Keratinocyte (primary cell): ENCODE results near the gene SMYD3. TPM values are rescaled to one million over a fixed set of nuclear protein-coding genes. Genes with fewer than 3 reads are reported as not detected.

ENCODE experiments used
- DNase-seq: peaks from one replicate; pipeline ENCODE4 v3.0.0-alpha.2; 2011; ENCODE audit warnings: low read depth, missing footprints, low spot score
- FAIRE-seq: peaks from 2 replicates; lab custom pipeline; 2011; peaks lifted over from hg19 to GRCh38; lab: Jason Lieb, UNC
- H2AFZ ChIP-seq: 2 replicates; pipeline ENCODE4 v1.6.0; 2012; ENCODE audit warnings: low read length, control low read depth, inconsistent platforms; ENCODE audit not compliant: control insufficient read depth
- H3K27ac ChIP-seq: 2 replicates; pipeline ENCODE4 v1.5.1; 2011; ENCODE audit warnings: low read length; ENCODE audit not compliant: control insufficient read depth, insufficient read depth
- H3K27me3 ChIP-seq: 3 replicates; pipeline ENCODE4 v1.6.0; 2011; ENCODE audit warnings: low read length; ENCODE audit not compliant: control insufficient read depth, insufficient read depth; ENCODE audit errors: extremely low read depth
- H3K36me3 ChIP-seq, 2 experiments: 2 replicates in 1 of 2; 3 replicates in 1 of 2; pipeline ENCODE4 v1.5.1; 2011; ENCODE audit warnings: low read length in 2 of 2, mild to moderate bottlenecking in 1 of 2; ENCODE audit not compliant: control insufficient read depth in 2 of 2, insufficient read depth in 2 of 2; ENCODE audit errors: extremely low read depth in 1 of 2
- H3K4me1 ChIP-seq: 3 replicates; pipeline ENCODE4 v1.5.1; 2011; ENCODE audit warnings: low read length; ENCODE audit not compliant: control insufficient read depth, insufficient read depth; ENCODE audit errors: extremely low read depth
- H3K4me2 ChIP-seq: 3 replicates; pipeline ENCODE4 v1.6.0; 2011; ENCODE audit warnings: low read depth, low read length; ENCODE audit not compliant: control insufficient read depth, insufficient read depth; ENCODE audit errors: extremely low read depth
- H3K4me3 ChIP-seq, 3 experiments: fragments of 200-600 bp in 1 of 3; sonication (generic) in 1 of 3; 2 replicates in 2 of 3; 3 replicates in 1 of 3; pipeline ENCODE4 v1.5.1; 2011 to 2016; ENCODE audit warnings: low read length in 3 of 3, mild to moderate bottlenecking in 3 of 3, control low read depth in 2 of 3, inconsistent platforms in 1 of 3, low read depth in 1 of 3, mixed read lengths in 1 of 3, mixed run types in 1 of 3, moderate library complexity in 1 of 3; ENCODE audit not compliant: control insufficient read depth in 2 of 3, insufficient read depth in 2 of 3; ENCODE audit errors: extremely low read depth in 1 of 3
- H3K79me2 ChIP-seq: 2 replicates; pipeline ENCODE4 v1.6.0; 2012; ENCODE audit warnings: low read length; ENCODE audit not compliant: control insufficient read depth, insufficient read depth
- H3K9ac ChIP-seq: 3 replicates; pipeline ENCODE4 v1.6.0; 2011; ENCODE audit warnings: low read length; ENCODE audit not compliant: control insufficient read depth, insufficient read depth; ENCODE audit errors: extremely low read depth
- H3K9me1 ChIP-seq: 3 replicates; pipeline ENCODE4 v1.6.0; 2011; ENCODE audit warnings: low read length; ENCODE audit not compliant: control insufficient read depth, insufficient read depth; ENCODE audit errors: extremely low read depth
- H3K9me3 ChIP-seq: 2 replicates; pipeline ENCODE4 v1.5.1; 2012; ENCODE audit warnings: low read depth, low read length; ENCODE audit not compliant: control insufficient read depth
- H4K20me1 ChIP-seq: 3 replicates; pipeline ENCODE4 v1.6.0; 2011; ENCODE audit warnings: low read length; ENCODE audit not compliant: control insufficient read depth, insufficient read depth; ENCODE audit errors: extremely low read depth
- EZH2 ChIP-seq: IDR thresholded peaks from one replicate; pipeline ENCODE4 v1.6.1; 2012; ENCODE audit warnings: inconsistent platforms, mild to moderate bottlenecking, low read length, moderate library complexity
- dilution Hi-C: fragments of 300-500 bp; cut with MboI; formaldehyde crosslinking; loops from one replicate; pipeline ENCODE4 v1.7.0; 2020; ENCODE audit warnings: low sequenced_read_pairs; ENCODE audit not compliant: extremely low pct_ligation_motif_present
- polyA plus RNA-seq, 5 experiments: library from polyadenylated mRNA; depleted of rRNA in 3 of 5; stranded (reverse) in 3 of 5; stranded (forward) in 1 of 5; unstranded in 1 of 5; fragments of >200 nt; gene quantifications; 1 replicate in 1 of 5; 2 replicates in 3 of 5; 3 replicates in 1 of 5; pipeline versions ENCODE4 v1.2.1 to v1.2.3, GENCODE V29; 2011 to 2012; ENCODE audit warnings: missing spikeins in 2 of 5, low read depth in 1 of 5, low replicate concordance in 1 of 5
- TF ChIP-seq, protein P1 (sequence below), 3 experiments: IDR thresholded peaks in 1 of 3; conservative IDR thresholded peaks in 1 of 3; optimal IDR thresholded peaks in 1 of 3; 2 replicates in 2 of 3; 3 replicates in 1 of 3; pipeline versions ENCODE3 to v1.5.1; 2011; ENCODE audit warnings: low read length in 3 of 3, mild to moderate bottlenecking in 3 of 3, moderate library complexity in 2 of 3, control low read depth in 1 of 3, inconsistent platforms in 1 of 3; ENCODE audit not compliant: insufficient read depth in 2 of 3; ENCODE audit errors: extremely low read depth in 1 of 3

SMYD3 gene
- polyA plus RNA-seq, 1 donor (not counting 4 experiments of a cell fraction or from before 2014, with no cell fraction given), result 31.0 TPM

DNA sequence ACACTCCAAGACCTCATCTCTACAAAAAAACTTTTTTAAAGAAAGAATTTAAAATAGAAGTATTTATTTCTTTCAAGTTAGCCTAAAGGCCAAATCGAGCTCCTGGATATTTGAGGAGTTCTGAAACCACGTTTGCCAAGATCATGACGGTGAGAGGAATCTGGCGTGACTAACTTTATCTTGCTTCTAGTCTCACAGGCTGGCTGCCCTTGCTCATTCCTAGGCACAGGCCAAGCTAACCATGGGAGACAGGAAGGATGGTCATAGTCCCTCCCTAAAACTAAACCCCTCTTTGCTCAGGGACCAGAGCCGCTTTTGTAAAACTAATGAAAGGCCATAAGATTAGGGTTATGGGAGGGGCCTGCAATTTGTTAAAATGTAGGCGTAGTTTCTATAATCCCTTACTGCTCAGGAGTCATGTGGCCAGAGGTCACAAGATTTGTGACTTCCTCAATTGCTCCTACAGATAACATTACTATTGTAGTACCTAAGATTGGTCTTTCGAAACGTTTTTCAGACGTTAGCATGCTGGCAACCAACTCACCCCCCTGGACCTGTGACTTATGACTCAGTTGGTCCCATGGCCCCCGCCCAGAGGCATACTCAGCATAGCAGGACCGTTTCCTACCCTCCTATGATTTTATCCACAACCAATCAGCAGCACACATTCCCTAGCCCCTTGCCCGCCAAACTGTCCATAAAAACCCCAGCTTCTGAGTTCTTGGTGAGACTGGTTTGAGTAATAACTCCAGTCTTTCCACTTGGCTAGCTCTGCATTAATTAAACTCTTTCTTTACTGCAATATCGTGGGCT lies 425.0 kb downstream of the SMYD3 start:
- no peak overlapping the region for H3K9ac ChIP-seq
- FAIRE-seq (no peak), DNase-seq (no peak)
- no peaks in the 10 kb centered on the region for H3K27me3 ChIP-seq
- no peaks in the 10 kb centered on the region for H3K4me1 ChIP-seq
- H3K9me3 ChIP-seq, result no peaks in the 10 kb centered on the region
- H3K36me3 ChIP-seq, result no peaks in the 10 kb centered on the region
- no peaks in the 10 kb centered on the region for H4K20me1 ChIP-seq
- no peak overlapping the region for H3K27ac ChIP-seq
- no peaks in the 10 kb centered on the region for H3K79me2 ChIP-seq
- H3K4me2 ChIP-seq, result no peak overlapping the region
- no peak for TF ChIP-seq EZH2
- H2AFZ ChIP-seq, result no peak overlapping the region
- H3K4me3 ChIP-seq, result no peak overlapping the region
- dilution Hi-C loops, result no loop called here
- H3K9me1 ChIP-seq, result no peaks in the 10 kb centered on the region

- FAIRE-seq (no peak), DNase-seq (no peak)
- H3K79me2 ChIP-seq, result no peaks in the 10 kb centered on the region
- TF ChIP-seq, protein P1, sequence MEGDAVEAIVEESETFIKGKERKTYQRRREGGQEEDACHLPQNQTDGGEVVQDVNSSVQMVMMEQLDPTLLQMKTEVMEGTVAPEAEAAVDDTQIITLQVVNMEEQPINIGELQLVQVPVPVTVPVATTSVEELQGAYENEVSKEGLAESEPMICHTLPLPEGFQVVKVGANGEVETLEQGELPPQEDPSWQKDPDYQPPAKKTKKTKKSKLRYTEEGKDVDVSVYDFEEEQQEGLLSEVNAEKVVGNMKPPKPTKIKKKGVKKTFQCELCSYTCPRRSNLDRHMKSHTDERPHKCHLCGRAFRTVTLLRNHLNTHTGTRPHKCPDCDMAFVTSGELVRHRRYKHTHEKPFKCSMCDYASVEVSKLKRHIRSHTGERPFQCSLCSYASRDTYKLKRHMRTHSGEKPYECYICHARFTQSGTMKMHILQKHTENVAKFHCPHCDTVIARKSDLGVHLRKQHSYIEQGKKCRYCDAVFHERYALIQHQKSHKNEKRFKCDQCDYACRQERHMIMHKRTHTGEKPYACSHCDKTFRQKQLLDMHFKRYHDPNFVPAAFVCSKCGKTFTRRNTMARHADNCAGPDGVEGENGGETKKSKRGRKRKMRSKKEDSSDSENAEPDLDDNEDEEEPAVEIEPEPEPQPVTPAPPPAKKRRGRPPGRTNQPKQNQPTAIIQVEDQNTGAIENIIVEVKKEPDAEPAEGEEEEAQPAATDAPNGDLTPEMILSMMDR (optimal IDR thresholded peaks at IDR 0.05 in 1 of 3, IDR thresholded peaks at IDR 0.05 in 1 of 3, conservative IDR thresholded peaks at IDR 0.05 in 1 of 3; ENCODE audit: extremely low read depth in 1 of 3, insufficient read depth in 2 of 3, low read length in 3 of 3), result no peak
- H2AFZ ChIP-seq, result no peak overlapping the region
- no peak overlapping the region for H3K27ac ChIP-seq
- H3K4me1 ChIP-seq, result no peaks in the 10 kb centered on the region
- no peaks in the 10 kb centered on the region for H3K36me3 ChIP-seq
- no peak overlapping the region for H3K4me3 ChIP-seq
- dilution Hi-C loops, result no loop called here
- no peaks in the 10 kb centered on the region for H3K9me1 ChIP-seq
- H3K9ac ChIP-seq, result no peak overlapping the region
- H3K4me2 ChIP-seq, result no peak overlapping the region
- H4K20me1 ChIP-seq, result no peaks in the 10 kb centered on the region
- H3K27me3 ChIP-seq, result no peaks in the 10 kb centered on the region
- no peaks in the 10 kb centered on the region for H3K9me3 ChIP-seq
Measured at GRCh38 chr1:246081138-246081702, 425.9 kb downstream of the SMYD3 start.
